ENCODE measurements around the gene HOXA4.

HOXA4 gene

DNA sequence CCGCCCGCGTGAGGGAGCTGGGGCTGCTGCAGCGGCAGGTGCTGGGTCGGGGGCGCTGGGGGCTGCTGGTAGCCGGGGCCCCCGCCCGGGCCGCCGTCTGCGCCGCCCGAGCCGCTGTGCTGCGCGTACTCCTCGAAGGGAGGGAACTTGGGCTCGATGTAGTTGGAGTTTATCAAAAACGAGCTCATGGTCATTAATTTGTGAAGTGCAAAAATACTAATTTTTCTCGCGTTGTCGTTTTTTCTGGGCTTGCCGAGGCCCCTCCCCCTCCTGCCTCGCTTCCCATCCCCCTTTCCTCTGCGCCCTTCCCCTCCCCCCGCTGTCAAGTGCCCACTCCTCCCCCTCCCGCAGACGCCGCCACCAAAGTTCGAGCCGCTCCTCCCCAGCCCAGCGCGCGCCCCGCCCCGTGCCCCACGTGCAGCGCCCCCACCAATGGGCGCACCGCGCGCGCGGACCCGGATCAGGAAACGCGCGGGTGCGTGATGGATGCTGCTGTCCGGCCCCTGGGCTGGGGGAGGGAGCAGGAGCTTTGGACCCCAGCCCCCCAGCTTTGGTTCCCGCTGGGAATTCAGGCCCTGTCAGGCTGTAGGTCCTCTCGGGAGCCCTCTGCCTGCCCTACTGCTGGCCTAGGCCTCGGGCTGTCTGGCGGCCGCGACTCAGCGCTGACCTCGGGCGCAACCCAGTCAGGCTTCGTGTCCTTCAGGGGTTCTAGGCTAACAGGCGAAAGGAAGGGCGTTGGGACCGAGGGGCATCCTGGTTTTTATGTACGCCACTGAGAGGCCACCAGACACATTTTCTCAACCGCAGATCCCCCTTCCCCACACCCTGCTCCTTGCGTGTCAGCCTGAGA, at the start of gene HOXA4:
Gene HOXA4 (minus strand): TSS at position 218 of the 850 bp plus-strand sequence. CDS start 24 bp downstream, at position 194.
- DNase-seq, result peak in 3 of 58 donors; percentile 5 to 30 (median 5)

GRCh38 chr7:27179503-27180430, 49.2 kb upstream of the HOXA4 start:
- DNase-seq, result peak in 3 of 58 donors; percentile 2 to 10 (median 9)

DNA sequence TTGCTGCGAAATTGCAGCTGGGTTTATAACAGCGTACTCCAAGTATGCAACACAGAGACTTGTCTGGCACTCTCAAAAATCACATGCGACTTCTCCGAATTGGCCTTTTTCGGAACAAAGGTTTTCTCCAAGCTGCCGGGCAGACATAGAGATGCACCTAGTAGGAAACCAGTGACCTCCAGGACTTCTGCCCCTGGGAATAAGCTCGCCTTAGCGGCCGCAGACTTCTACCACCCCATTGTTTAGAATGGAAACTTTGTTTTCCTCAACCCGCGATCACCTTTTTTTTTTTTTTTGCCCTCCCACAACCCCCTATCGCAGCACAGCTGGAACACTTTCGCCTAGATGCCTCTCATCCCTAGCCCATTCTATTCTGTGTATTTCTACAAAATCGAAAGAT, 48.5 kb upstream of the HOXA4 start:
- no peak for DNase-seq

GRCh38 chr7:27178366-27178765, 47.8 kb upstream of the HOXA4 start:
- no peak for DNase-seq

DNA sequence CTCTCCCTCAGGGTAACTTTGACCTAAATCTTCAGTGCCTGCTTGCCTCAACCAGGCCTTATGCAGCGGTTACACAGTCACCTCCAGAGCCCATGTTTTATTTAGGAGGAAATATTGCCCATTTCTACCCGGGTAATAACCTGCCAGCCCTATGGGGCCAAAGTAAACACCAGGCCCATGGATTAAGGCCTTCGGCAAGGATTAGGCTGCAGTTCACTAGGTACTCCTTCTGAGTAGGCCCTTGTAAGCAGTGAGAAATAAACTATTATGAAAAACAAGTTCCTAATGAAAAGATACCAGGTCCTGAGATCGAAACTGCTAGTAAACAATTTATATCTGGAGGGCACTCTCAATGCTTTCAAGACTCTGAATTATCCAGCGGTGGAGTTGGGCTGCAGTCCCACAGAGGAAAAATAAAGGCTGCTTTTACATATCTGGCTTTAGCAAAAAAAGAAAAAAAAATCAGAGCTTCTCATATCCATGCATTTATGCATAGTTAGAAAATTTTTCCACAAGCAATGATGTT, 47.3 kb upstream of the HOXA4 start:
- no peak for DNase-seq

GRCh38 chr7:27176962-27177794, 46.6 kb upstream of the HOXA4 start:
- no peak for DNase-seq

DNA sequence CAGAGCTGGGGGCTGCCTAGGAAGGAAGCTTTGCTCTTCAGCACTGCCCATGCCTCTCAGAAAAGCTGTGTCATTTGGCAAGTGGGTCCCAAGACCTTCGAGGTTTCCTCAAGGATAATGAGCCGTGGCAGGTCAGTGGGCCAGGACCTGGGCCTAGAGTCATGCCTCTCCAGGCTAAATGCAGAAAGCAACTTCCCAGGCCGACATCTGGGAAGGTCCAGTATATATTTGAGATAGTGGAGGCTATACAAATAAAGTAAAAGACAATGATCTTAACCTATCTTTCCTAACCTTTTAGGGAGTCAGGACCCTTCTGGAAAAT, 45.9 kb upstream of the HOXA4 start:
- no peak for DNase-seq

GRCh38 chr7:27175626-27176523, 45.3 kb upstream of the HOXA4 start:
- DNase-seq, result no peak

- no peak for DNase-seq
Observed at GRCh38 chr7:27174874-27175625, 44.5 kb upstream of the HOXA4 start.

DNA sequence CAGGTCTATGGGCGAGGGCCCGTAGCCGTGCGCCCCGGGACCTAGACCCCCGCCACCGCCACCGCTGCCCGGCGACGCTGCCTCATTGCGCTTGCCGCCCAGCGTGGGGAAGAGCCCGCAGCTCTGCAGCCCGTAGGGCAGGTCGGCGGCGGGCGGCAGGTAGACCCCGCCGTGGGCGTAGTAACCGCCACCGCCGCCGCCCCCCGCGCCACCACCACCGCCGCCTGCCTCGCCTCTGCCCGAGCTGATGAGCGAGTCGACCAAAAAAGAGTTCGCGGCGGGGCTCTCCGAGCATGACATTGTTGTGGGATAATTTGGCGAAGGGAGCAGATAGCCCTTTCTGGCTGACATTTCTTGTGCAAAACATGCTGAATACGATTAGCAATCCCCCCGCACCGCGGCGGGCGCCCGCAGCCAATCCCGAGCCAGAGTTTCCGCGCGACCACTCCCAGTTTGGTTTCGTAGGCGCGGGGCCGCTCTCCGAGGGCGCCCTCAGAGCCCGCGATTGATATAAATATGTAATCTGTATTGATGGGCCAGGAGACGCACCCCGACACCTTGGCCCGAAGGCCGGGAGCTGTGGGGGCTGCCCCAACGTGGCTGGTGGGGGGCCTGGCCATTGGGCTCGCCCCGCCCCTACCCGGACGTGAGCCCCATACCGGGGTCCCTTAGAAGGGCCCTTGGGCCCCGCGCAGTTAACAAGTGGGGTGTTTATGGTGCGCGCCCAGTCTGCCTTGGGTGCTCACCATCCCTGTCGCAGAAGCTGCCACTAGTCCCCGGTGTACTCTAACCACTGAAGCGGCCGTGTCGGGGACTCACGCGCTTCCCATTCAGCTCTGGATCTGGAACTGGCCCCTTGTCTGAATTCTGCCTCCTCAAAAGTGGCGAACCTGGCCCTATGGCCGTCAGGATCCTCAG, 43.7 kb upstream of the HOXA4 start, which contains the start of gene HOXA10:
Gene HOXA10 (minus strand): TSS at position 365 of the 918 bp plus-strand sequence. CDS start 14 bp downstream, at position 351.
- no peak for DNase-seq

DNA sequence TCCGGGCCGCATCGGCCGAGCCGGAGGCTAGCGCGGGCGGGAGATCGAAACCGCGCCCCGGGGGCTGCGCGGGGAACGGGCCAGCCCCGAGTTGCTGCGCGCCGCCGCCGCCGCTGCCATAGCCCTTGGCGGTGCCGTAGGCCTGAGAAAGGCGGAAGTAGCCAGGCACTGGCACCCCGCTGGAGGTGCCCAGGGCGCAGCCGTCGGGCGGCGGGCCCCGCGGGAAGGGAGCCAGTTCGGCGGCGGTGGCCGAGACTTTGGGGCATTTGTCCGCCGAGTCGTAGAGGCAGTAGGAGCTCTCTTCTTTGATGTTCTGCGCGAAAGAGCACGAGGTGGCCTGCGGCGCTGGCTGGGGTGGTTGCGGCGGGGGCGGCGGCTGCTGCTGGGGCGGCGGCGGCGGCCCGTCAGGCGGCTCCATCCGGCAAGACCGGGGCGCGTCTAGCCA, 43.0 kb upstream of the HOXA4 start:
- no peak for DNase-seq

- no peak for DNase-seq
Observed at GRCh38 chr7:27172823-27173510, 42.4 kb upstream of the HOXA4 start.

DNA sequence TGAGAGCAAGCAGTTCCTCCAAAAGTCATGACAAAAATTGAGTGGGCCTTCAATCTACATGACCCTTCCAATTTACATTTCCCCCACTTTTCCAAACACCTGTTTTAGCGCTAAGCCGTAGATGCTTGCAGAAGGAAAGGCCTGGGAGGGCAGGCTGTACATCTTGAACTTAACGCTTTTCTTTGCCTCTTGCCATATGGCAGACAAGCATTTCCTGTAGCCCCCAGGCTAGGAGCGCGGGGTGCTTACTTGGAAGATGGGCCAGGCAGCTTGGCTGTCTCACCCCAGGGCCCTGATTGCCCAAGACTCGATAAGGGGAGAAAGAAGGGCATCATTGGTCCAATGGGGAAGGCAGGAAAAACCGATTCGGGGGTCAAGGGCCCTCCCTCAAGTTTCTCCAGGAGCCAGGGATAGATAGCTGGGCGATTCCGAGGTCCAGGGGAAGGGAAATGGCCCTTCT, 41.8 kb upstream of the HOXA4 start:
- no peak for DNase-seq

GRCh38 chr7:27171637-27172314, 41.2 kb upstream of the HOXA4 start:
- DNase-seq, result no peak

- DNase-seq, result no peak
Observed at GRCh38 chr7:27171325-27171636, 40.7 kb upstream of the HOXA4 start.

- DNase-seq, result no peak
Observed at GRCh38 chr7:27170426-27171324, 40.1 kb upstream of the HOXA4 start.
